T47D (cell line): ENCODE measurements around the gene ATG4D.

Experiments used
- DNase-seq, 2 experiments: peaks; one replicate each; pipeline versions ENCODE4 v3.0.0 to v3.0.0-alpha.2; 2011 to 2012; ENCODE audit warnings: low read depth in 1 of 2, low spot score in 1 of 2
- JUND ChIP-seq: IDR thresholded peaks from 2 replicates; pipeline ENCODE4 v1.6.1; 2012; ENCODE audit warnings: low read depth
- in situ Hi-C: cut with HindIII; loops from 2 replicates; pipeline ENCODE4 v1.10.0; 2016; ENCODE audit warnings: low sequenced_read_pairs, low pct_unique_long_range_greater_than_20kb

The ATG4D gene

GRCh38 chr19:10543420-10544241, at the start of gene ATG4D:
Gene ATG4D (plus strand): TSS chr19:10543904. CDS start chr19:10544091, 187 bp downstream.
- no peak for TF ChIP-seq JUND
- peak; percentile 83 to 89 for DNase-seq
- in situ Hi-C loops, result no loop called here

GRCh38 chr19:10497371-10497770, 46.3 kb upstream of the ATG4D start:
- in situ Hi-C loops, result no loop called here
- DNase-seq, result no peak
- TF ChIP-seq JUND, result no peak

GRCh38 chr19:10499550-10500246, 44.0 kb upstream of the ATG4D start:
- no peak for TF ChIP-seq JUND
- in situ Hi-C loops, result no loop called here
- DNase-seq, result peak in 1 of 2 experiments; percentile 38

GRCh38 chr19:10500247-10500592, 43.5 kb upstream of the ATG4D start:
- TF ChIP-seq JUND, result no peak
- no peak for DNase-seq
- in situ Hi-C loops, result no loop called here

- peak; percentile 82 to 96 for DNase-seq
- in situ Hi-C loops, result no loop called here
- TF ChIP-seq JUND, result no peak; the same call in 1 of the 2 replicates
Measured at GRCh38 chr19:10501971-10502523, 41.7 kb upstream of the ATG4D start.

GRCh38 chr19:10502524-10503001, 41.1 kb upstream of the ATG4D start:
- in situ Hi-C loops, result no loop called here
- peak; percentile 74 to 90 for DNase-seq
- TF ChIP-seq JUND, result no peak; the same call in 1 of the 2 replicates

GRCh38 chr19:10503002-10503789, 40.5 kb upstream of the ATG4D start, which contains the start of gene KEAP1:
Gene KEAP1 (minus strand): TSS chr19:10503356. CDS start chr19:10500033, 3,323 bp downstream.
- DNase-seq, result peak in 1 of 2 experiments; percentile 26
- no peak for TF ChIP-seq JUND
- in situ Hi-C loops, result no loop called here

- no peak for TF ChIP-seq JUND
- peak in 1 of 2 experiments; percentile 76 for DNase-seq
- in situ Hi-C loops, result no loop called here
Measured at GRCh38 chr19:10505583-10506229, 38.0 kb upstream of the ATG4D start.

GRCh38 chr19:10508036-10508435, 35.7 kb upstream of the ATG4D start:
- in situ Hi-C loops, result no loop called here
- no peak for TF ChIP-seq JUND
- no peak for DNase-seq

GRCh38 chr19:10508707-10509106, 35.0 kb upstream of the ATG4D start:
- DNase-seq, result no peak
- in situ Hi-C loops, result no loop called here
- TF ChIP-seq JUND, result no peak

GRCh38 chr19:10510301-10510802, 33.4 kb upstream of the ATG4D start:
- TF ChIP-seq JUND, result no peak
- in situ Hi-C loops, result no loop called here
- no peak for DNase-seq
